Left ventricle myocardium inferior (tissue), 1 donor: Measurements from ENCODE around the gene AOAH. TPM values are rescaled to one million over a fixed set of nuclear protein-coding genes. Genes with fewer than 3 reads are reported as not detected.

Experiments used
- DNase-seq: peaks from one replicate; pipeline ENCODE4 v3.0.0-alpha.2; 2020
- H3K27ac ChIP-seq: fragments of 200-600 bp; replicated peaks from 2 replicates; pipeline ENCODE4 v1.8.0; 2021
- H3K27me3 ChIP-seq: fragments of 200-600 bp; 2 replicates; pipeline ENCODE4 v1.8.0; 2021; ENCODE audit warnings: low read depth
- H3K36me3 ChIP-seq: fragments of 200-600 bp; 2 replicates; pipeline ENCODE4 v1.8.0; 2021
- H3K4me1 ChIP-seq: fragments of 200-600 bp; 2 replicates; pipeline ENCODE4 v1.8.0; 2021
- H3K4me3 ChIP-seq: fragments of 200-600 bp; 2 replicates; pipeline ENCODE4 v1.8.0; 2021; ENCODE audit warnings: mild to moderate bottlenecking, moderate library complexity
- H3K9me3 ChIP-seq: fragments of 200-600 bp; replicated peaks from 2 replicates; pipeline ENCODE4 v1.8.0; 2021
- CTCF ChIP-seq: fragments of 200-600 bp; IDR thresholded peaks from 2 replicates; pipeline ENCODE4 v1.8.0; 2021; ENCODE audit warnings: antibody characterized with exemption, mild to moderate bottlenecking, borderline replicate concordance
- intact Hi-C: fragments of 100-400 bp; cut with micrococcal nuclease; formaldehyde crosslinking; loops from one replicate; pipeline ENCODE4 v1.11.0; 2022
- total RNA-seq: library from RNA; stranded (reverse); fragmentation: NEBNext Ultra II Directional; extraction: Animal tissue kit (Norgen Biotek cat#: 25700); gene quantifications from one replicate; pipeline ENCODE4 v1.2.1, GENCODE V29; 2021
- donor health status: DM: no; HTN: yes; CAD: no; lungs with severe emphysema.

The AOAH gene
- total RNA-seq, 1 donor from 2014 or later: 1.9 TPM

GRCh38 chr7:36642414-36642813 lies 81.9 kb downstream of the AOAH start:
- Histone ChIP-seq H3K9me3 (no peaks in the 10 kb centered on the region), H3K4me1 (no peaks in the 10 kb centered on the region), H3K27ac (no peak overlapping the region), H3K36me3 (no peaks in the 10 kb centered on the region), H3K4me3 (no peak overlapping the region), H3K27me3 (no peaks in the 10 kb centered on the region)
- TF ChIP-seq CTCF: no peak
- intact Hi-C loops: no loop called here
- DNase-seq: no peak

GRCh38 chr7:36642010-36642409 lies 82.3 kb downstream of the AOAH start:
- H3K27ac ChIP-seq: no peak overlapping the region

GRCh38 chr7:36640682-36641081 lies 83.6 kb downstream of the AOAH start:
- no peak for DNase-seq
- intact Hi-C loops: no loop called here

More at GRCh38 chr7:36642010-36642409, 82.3 kb downstream of the AOAH start:
- H3K27me3 ChIP-seq: no peaks in the 10 kb centered on the region
- H3K9me3 ChIP-seq: no peaks in the 10 kb centered on the region
- no peak for TF ChIP-seq CTCF
- no peak overlapping the region for H3K4me3 ChIP-seq
- H3K4me1 ChIP-seq: no peaks in the 10 kb centered on the region
- DNase-seq: no peak
- intact Hi-C loops: no loop called here
- no peaks in the 10 kb centered on the region for H3K36me3 ChIP-seq

GRCh38 chr7:36639826-36640225 lies 84.5 kb downstream of the AOAH start:
- TF ChIP-seq CTCF: no peak
- Histone ChIP-seq H3K4me3 (no peak overlapping the region), H3K36me3 (no peaks in the 10 kb centered on the region), H3K9me3 (no peaks in the 10 kb centered on the region), H3K27ac (no peak overlapping the region), H3K27me3 (no peaks in the 10 kb centered on the region), H3K4me1 (no peaks in the 10 kb centered on the region)
- intact Hi-C loops: no loop called here
- no peak for DNase-seq

More at GRCh38 chr7:36640682-36641081, 83.6 kb downstream of the AOAH start:
- H3K27me3 ChIP-seq: no peaks in the 10 kb centered on the region
- H3K36me3 ChIP-seq: no peaks in the 10 kb centered on the region
- no peaks in the 10 kb centered on the region for H3K4me1 ChIP-seq
- no peaks in the 10 kb centered on the region for H3K9me3 ChIP-seq
- no peak overlapping the region for H3K4me3 ChIP-seq
- TF ChIP-seq CTCF: no peak
- no peak overlapping the region for H3K27ac ChIP-seq

- intact Hi-C loops: no loop called here
- no peaks in the 10 kb centered on the region for H3K36me3 ChIP-seq
- H3K27ac ChIP-seq: no peak overlapping the region
- no peaks in the 10 kb centered on the region for H3K4me1 ChIP-seq
- no peak for TF ChIP-seq CTCF
- no peaks in the 10 kb centered on the region for H3K27me3 ChIP-seq
- no peaks in the 10 kb centered on the region for H3K9me3 ChIP-seq
- H3K4me3 ChIP-seq: no peak overlapping the region
- no peak for DNase-seq
Observed at GRCh38 chr7:36638586-36639263, 85.6 kb downstream of the AOAH start.
